CD1c-positive myeloid dendritic cell (primary cell): ENCODE measurements around the gene MAP6.

Source experiments
- DNase-seq: peaks from one replicate; pipeline ENCODE4 v3.0.0-alpha.2; 2016; ENCODE audit errors: extremely low spot score

Gene MAP6

DNA sequence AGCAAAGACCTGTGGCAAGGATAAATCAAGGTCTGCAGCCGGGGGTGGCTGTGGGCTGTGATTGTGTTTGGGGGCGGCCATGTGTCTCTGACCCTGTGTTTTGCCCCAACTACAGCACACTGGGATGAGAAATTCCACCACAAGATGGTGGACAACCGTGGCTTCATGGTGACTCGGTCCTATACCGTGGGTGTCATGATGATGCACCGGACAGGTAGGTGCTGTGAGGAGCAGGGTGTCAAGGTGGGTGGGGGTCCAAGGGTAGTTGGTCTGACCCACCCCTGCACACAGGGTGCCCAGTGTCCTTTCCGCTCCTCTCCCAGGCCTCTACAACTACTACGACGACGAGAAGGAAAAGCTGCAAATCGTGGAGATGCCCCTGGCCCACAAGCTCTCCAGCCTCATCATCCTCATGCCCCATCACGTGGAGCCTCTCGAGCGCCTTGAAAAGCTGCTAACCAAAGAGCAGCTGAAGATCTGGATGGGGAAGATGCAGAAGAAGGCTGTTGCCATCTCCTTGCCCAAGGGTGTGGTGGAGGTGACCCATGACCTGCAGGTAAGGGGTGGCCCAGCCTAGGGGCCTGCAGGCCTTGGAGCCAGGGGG is 100.1 kb downstream of the MAP6 start:
- no peak for DNase-seq

DNA sequence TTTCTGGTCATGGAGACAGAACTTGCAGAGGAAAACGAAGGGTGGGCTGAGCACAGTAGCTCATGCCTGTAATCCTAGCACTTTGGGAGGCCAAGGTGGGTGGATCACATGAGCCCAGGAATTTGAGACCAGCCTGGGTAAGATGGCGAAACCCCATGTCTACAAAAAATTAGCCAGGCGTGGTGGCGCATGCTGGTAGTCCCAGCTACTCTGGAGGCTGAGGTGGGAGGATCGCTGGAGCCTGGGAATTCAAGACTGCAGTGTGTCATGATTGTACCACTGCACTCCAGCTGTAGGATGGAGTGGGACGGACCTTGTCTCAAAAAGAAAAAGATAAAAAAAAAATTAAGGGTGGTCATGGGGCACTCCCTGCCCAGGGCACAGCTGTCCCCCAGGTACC is 100.9 kb downstream of the MAP6 start:
- DNase-seq: no peak

DNA sequence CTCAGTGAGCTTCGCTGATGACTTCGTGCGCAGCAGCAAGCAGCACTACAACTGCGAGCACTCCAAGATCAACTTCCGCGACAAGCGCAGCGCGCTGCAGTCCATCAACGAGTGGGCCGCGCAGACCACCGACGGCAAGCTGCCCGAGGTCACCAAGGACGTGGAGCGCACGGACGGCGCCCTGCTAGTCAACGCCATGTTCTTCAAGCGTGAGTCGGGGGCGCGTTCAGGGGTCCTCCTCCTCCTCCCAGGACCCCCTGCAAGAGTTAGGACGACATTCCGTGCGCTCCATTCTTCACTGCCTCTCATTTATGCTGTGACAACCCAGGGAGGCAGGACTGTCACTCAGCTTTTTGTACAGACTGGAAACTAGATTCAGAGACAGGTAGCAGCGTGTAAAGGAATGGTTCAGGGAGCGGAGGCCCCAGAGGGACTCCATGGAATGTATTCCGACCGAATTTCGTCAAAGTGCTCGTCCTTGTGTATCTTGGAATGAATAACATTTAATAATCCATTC is 102.0 kb downstream of the MAP6 start:
- DNase-seq: no peak

DNA sequence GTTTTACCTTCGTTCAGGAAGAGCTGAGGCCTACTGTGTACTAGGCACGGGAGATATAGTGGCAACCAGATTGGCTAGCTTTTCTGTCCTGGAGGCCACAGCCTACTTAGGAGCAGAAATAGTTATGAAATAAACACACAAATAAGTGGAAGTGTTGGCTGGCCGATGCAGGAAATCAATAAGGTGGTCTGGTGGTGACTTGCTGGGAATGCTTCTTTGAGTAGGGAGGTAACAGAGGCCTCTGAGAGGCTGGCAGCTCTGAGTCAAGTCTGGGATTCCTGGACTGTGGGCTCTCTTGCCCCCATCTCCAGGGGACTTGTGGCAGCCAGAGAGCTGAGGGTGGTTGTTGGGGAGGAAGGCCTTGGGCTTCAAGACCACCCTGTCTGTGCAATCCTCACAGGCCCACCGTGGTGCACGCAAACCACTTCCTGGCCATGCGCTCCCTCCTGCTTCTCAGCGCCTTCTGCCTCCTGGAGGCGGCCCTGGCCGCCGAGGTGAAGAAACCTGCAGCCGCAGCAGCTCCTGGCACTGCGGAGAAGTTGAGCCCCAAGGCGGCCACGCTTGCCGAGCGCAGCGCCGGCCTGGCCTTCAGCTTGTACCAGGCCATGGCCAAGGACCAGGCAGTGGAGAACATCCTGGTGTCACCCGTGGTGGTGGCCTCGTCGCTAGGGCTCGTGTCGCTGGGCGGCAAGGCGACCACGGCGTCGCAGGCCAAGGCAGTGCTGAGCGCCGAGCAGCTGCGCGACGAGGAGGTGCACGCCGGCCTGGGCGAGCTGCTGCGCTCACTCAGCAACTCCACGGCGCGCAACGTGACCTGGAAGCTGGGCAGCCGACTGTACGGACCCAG is 102.7 kb downstream of the MAP6 start:
- no peak for DNase-seq

DNA sequence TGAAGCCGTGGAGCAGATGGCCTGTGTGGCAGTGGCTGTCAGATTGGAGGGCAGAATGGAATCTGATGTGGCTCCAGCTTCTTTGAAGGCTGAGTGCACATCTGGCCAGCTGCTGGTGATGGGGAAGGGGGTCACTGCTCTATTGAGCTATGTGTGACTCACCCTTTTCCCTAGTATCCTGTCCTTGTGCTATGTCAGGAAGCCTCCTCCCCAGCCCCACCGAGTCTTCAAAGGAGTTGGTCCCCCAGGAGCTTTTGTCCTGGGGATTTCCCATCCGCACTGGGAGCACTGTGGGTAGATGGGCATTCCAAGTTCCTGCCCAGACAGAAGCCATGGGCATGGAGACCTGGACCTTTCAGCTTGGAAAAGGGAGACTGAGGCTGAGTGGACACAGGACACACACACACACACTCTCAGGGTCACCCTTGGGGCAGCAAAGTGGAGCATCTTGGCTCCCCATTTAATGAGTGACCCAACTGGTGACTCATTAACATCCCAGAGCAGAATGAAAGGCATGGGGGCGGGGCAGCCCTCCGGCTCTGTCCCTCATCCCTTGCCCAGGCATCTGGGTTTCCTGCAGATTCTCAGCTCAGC is 103.5 kb downstream of the MAP6 start:
- DNase-seq: no peak

DNA sequence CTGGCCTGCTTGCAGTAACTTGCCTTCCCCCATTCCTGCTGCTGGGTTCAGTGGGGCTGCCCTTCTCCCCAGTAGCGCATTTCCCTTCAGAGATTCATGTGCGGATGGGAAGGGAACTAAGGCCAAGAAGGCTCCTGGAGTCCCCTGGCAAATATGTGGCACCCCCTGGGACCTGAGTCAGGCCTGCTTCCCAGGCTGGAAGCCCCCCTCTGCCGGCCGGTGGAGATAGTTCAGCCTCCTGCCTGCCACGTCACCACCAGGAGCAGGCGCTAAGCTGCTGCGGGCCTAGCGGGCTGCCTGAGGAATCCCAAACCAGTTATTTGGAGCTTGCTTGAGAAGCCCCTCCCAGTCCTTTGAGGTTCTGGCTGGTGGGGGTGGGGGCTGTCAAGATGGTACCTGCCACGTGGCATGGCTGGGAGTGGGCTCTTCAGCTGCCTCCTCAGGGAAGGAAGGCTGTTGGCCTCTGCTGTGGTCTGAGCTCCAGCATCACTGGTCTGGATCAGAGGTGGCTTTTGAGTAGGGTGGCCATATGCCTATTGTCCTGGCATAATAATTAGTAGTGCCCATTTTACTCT is 104.8 kb downstream of the MAP6 start:
- no peak for DNase-seq

DNA sequence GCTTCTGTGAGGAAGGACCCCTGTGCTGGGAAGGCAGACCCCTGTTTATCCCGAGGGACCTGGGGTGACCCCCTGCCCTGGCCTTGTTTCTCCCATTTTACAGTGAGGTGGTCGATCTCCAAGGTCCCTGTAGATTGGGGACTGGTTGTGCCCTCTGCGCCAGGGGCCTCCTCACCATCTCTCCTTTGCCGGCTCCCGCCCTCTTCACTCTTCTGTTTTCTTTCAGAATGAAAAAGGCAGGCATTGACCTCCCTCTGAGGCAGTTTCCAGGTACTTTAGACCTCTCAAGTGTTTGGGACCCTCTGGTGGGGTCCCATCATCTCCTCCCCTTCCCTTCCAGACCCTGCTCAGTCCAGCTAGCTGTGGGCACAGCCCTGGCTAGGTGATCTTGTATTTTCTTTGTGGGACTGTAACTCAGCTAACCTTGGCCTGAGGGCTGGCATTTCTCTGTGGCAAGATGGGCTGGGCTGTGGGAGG is 105.3 kb downstream of the MAP6 start:
- no peak for DNase-seq

DNA sequence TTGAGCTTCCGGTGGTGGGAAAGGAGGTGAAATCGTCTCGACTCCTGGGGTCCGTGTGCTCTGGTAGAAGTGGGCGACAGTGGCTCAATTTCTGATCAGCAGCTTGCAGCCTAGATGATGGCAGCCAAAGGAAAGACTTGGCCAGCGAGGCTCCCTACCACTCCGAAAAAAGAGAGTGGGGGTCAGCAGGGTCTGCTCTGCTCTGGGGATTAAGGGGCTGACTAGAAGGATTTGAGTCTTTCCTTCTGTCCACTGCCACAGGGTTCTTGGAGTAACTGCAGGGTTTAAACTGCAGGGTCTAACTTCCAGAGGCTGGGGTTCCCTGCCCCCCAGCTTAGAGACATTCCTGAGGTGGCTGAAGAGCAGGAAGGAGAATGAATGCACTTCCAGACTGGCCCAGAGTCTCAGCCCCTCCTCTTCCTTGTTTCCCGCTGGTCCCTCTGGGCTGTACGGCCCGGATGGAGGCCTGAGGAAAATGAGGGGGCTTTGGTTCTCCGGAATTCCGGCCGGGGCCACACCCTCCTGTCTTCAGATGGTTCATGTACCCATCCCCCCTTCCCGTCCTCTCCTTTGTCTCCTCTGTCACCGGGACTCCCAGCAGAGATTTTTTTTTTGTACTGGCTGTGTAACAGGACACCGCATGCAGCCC is 105.9 kb downstream of the MAP6 start:
- DNase-seq: no peak

DNA sequence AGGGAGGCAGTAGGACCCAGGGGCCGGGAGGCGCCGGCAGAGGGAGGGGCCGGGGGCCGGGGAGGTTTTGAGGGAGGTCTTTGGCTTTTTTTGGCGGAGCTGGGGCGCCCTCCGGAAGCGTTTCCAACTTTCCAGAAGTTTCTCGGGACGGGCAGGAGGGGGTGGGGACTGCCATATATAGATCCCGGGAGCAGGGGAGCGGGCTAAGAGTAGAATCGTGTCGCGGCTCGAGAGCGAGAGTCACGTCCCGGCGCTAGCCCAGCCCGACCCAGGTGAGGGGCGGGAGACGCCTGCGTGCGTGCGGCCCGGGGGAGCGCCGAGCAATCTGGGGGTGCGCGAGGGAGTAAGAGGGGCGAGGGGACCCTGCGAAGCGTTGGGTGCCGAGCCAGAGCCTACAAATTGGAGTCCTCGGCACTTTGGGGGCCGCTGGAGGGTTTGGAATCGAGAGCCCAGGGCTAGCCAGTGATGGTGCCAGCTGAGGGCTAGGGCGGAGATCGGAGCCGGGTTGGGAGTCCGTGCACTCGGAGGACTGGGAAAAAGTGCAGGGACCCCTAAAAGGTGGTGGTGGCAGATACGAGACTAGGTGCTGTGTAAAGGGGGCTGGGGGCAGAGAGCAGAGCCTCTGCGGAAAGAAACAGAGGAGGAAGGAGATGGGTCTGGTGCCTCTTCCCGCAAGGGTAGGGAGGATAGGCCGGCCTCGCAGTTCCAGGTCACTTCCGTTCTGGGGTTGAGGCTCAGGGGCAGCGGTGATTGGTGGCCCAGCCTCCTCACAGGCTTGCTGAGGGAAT is 106.6 kb downstream of the MAP6 start, which contains the start of gene SERPINH1:
SERPINH1 (plus strand) TSS at position 206 of the 788 bp plus-strand sequence. CDS start 4,097 bp downstream, outside the sequence.
- DNase-seq: peak; percentile 74

DNA sequence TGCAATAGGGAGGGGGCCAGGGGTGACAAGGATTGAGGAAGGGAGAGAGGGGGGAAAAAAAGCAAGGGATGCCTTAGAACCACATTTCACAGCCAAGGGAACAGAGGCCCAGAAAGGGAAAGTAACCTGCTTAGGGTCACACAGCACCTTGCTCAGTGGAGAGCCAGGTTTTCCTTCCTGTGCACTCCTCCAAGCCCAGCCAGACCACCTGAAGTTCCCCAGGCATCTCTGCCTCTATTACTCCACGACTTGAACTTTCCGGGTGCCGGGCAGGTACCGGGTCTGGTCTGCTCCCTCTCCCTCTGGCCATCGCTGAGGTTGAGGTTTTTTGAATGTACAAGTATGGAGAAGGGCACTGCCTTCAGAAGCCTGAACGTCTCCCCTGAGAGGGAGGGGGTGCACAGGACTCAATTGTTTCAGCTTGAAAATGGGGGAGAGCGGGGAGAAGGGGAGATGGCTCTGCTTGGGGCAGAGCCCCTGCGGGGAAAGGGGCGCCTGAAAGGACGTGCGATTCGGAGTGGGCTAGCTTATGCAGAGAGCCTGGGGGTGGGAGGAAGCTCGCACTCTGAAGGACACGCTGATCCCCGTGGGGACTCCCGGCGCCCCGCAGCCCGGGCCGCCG is 107.3 kb downstream of the MAP6 start:
- DNase-seq: no peak

DNA sequence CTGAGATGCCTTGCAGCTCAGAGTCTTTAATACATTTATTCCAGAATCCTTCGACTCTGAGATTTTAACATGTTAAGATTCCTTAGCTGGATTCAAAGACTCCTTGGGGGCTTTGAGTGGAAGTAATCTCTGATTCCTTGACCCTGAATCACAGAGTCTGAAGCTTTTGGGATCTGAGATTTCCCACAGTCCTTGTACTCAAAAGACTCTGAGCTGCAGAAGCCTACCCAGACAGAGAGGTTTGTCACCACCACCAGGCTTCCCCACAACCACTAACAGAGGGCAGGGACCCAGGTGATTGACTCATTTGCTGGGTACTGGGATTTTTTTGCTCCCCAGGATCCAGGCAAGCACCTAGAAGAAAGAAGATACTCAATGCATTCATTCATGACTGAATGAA is 108.2 kb downstream of the MAP6 start:
- DNase-seq: no peak

DNA sequence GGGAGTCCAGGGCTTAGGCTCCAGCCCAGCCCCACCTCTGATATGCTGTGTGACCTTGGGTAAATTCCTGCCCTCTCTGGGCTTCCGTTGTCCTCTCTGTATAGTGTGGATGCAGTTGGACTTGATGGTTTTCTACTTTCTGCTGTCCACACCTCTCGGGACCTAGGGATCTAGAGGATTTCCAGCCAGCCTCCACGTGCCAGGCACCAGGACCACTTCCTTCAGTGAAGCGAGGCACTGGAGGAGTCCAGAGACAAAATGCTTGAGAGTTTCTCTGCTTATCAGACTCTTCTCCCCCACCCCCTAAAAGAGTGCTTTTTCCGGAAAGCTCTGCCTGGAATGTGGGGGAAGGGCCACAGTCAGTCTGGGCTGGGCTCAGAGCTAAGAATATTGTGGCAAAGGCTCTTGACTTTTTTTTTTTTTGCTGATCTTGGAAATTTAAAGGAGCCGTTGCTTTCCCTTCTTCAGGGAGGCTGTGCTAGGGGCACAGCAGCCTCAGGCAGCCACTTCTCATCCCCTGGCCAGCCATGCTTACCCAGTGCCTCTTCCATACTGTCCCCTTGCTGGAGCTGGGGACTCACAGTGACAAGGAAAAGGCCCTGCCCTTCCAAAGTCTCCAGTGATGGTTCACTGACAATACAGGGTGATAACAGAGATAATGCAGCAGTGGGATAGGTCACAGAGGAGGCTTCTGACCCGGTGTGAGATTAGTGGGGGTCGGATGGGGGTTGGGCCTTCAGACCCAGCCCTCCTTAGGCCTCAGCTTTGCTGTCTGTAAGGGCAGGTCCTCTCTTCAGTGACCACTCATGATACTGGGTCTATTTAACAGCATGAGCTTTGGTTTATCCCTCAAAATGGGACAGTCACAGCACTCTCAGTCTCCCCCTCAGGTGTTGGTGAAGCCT is 109.6 kb downstream of the MAP6 start:
- DNase-seq: no peak

DNA sequence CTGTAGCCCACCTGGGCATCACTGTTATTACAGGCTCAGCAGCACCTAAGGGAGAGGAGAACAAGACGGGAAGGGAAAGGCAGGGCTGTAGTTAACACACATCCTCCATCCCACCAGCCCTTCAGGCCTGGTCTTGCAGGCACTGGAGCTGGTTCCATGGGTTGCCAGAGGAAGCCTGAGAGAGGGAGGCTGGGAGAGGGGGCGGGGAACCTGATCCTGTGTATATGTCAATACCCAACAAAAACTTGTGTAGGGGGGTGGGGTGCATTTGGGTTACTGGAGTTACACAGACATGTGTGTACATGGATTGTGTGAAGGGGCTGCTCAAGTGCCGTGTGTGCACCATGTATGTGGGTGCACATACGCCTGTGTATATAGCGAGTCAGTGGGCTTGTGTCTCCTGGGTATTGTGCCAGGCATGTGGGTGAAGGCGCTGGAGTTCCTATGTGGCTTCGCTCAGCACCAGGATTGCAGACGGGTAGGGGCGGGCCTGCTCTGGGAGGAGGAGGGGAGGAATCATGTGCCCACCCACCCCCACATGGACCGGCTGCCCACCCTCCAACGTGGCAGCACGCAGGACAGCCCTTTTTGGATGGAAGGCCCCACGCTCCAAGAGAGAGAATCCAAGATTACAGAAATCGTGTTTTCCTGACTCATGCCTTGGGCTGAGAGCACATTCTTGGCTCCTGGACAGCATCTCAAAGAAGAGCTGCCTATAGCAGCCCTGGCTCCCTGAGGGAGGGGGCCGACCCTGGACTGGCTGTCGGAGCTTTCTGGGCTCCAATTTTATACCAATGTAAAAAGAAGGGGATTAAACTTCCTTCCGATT is 111.0 kb downstream of the MAP6 start:
- DNase-seq: no peak

DNA sequence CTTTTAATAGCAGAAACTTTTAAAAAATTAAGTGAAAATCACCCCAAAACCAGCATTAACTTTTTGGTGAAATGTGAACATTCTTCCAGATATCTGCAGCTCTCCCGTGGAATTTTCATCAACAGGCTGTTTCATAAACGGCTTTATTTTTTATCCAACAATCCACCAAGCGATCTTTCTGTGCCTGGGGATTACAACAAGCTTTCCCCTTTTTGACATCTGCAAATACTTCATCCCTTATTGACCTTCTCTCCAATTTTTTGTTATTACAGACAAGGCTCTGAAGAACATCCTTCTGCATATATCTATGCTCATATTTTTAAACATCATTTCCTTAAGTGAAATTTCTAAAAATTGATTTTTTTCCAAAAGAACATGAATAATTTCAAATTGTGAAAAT is 112.6 kb downstream of the MAP6 start:
- DNase-seq: no peak

DNA sequence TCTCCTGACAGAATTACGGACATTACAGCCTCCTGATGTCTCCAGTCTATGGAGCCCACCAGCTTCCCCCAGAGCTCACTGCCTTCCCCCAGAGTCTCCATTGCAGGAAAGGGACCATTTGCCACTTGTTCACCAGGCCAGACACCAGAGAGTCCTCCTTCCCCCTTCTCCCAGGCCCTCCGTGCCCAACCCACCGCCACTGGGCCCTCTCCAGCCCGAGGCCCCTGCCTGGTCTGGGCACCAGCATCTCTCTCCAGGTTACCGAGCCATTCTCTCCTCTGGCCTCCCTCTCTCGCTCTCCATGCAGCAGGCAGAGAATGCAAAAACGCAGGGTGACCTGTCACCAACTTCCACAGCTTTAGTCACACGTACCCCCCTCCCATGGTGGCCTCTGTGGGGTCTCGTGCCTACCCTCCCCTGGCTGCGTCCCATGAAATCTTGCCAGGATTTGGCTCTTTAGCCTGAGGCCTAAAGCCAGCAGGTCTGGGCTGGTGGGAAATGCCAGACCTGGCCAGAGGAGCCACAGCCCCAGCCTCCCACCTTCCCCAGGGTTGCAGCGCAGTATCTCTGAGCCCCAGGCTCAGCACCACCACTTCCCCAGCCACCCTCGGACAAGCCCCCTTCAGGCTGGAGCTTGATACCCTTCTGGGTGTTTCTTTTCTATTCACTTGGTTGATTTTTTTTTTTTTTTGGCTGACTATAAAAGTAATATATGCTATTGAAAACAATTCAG is 113.6 kb downstream of the MAP6 start:
- DNase-seq: no peak

DNA sequence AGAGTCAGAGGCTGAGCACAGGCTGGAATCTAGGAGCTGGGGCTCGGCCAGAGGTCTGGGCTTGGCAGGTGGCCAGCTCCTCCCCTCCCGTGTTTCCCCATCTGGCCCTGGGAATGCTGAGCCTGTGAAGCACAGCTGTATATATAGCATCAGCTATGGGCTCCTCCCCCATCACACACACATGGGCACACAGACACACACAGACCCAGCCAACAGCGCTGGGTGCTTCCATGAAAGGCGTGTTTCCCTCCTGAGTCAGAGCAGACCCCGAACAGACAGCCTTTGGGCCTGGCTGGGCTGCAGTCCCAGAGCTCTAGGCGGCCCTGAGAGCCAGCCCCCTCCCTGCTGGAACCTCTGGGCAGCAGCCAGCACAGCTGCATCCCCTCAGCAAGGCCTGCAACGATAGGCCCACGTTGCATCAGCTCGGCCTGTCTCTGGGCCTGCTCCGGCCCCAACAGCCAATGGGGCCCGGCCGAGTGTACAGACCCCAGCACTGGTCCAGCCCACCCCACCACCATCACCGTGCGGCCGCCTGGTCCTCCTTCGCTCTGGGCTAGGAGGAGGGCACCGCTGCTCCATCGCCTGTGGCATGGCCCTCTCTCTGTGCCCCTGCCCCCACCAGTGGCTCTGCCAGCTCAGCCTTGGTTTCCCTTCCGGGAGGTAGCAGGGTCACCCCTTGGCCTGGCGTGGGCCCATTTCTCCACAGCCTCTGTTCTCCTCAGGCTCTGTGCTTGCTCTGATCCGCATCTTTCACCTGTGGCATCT is 114.4 kb downstream of the MAP6 start:
- DNase-seq: no peak

DNA sequence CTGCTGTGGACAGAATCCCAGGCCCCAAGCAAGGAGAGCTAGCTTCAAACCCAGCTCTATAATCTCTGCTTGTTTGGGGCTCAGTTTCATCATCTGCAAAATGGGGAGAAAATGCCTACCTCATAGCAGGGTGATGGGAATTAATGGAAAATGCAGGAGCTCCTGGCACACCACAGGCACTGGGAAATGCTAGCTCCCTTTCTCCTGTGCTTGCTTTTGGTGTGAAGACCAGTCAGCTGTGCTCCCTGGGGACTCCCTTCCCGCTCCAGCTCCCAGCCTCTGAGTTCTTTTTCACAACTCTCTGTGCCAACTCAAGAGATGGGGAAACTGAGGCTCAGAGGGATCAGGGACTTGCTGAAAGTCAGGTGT is 115.0 kb downstream of the MAP6 start:
- DNase-seq: no peak
